PC-9 (cell line): Measurements from ENCODE around the gene VAV3. TPM values are rescaled to one million over a fixed set of nuclear protein-coding genes. Genes with fewer than 3 reads are reported as not detected.

ENCODE experiments used
- BruUV-seq: library from RNA; stranded (reverse); fragments of 400-500 nt; replicated peaks from 2 replicates; lab custom pipeline; 2021; lab: Mats Ljungman, UMichigan
- CTCF ChIA-PET: fragments of 300-600 bp; sonication (Branson Sonifier 250); formaldehyde crosslinking; loops from one replicate; lab custom pipeline; 2022; ENCODE audit warnings: antibody characterized with exemption; lab: Charles Lee
- POLR2A ChIA-PET: fragments of 300-600 bp; sonication (Branson Sonifier 250); formaldehyde crosslinking; loops from one replicate; lab custom pipeline; 2022; ENCODE audit warnings: antibody characterized with exemption; ENCODE audit not compliant: unreplicated experiment; lab: Charles Lee
- DNase-seq, 2 experiments: peaks; one replicate each; pipeline versions ENCODE4 v3.0.0 to v3.0.0-alpha.2; 2015 to 2022; ENCODE audit warnings: mixed read lengths in 1 of 2
- H2AFZ ChIP-seq: fragments of 200-600 bp; sonication (generic); 2 replicates; pipeline ENCODE4 v1.8.1; 2017; ENCODE audit warnings: antibody characterized with exemption
- H3F3A ChIP-seq: fragments of 200-600 bp; sonication (generic); 2 replicates; pipeline ENCODE4 v1.8.1; 2017; ENCODE audit warnings: antibody characterized with exemption, mild to moderate bottlenecking, low read depth; ENCODE audit not compliant: insufficient read depth
- H3K27ac ChIP-seq: fragments of 200-600 bp; sonication (generic); 2 replicates; pipeline ENCODE4 v1.6.1; 2016; ENCODE audit warnings: mixed run types
- H3K27me3 ChIP-seq: fragments of 200-600 bp; sonication (generic); 2 replicates; pipeline ENCODE4 v1.6.1; 2016; ENCODE audit warnings: low read depth, mixed run types; ENCODE audit not compliant: insufficient read depth
- H3K36me3 ChIP-seq: fragments of 200-600 bp; sonication (generic); 2 replicates; pipeline ENCODE4 v1.6.1; 2016; ENCODE audit warnings: low read depth, mixed run types
- H3K4me1 ChIP-seq: fragments of 200-600 bp; sonication (generic); replicated peaks from 2 replicates; pipeline ENCODE4 v1.6.1; 2016; ENCODE audit warnings: mixed run types; ENCODE audit not compliant: insufficient read depth
- H3K4me2 ChIP-seq: fragments of 200-600 bp; sonication (generic); 2 replicates; pipeline ENCODE4 v1.6.1; 2017; ENCODE audit warnings: mixed run types
- H3K4me3 ChIP-seq: fragments of 200-600 bp; sonication (generic); 2 replicates; pipeline ENCODE4 v1.6.1; 2016; ENCODE audit warnings: mixed run types
- H3K79me2 ChIP-seq: fragments of 200-600 bp; sonication (generic); 2 replicates; pipeline ENCODE4 v1.6.1; 2017; ENCODE audit warnings: low read depth, mixed run types
- H3K9me2 ChIP-seq: fragments of 200-600 bp; sonication (generic); 2 replicates; pipeline ENCODE4 v1.8.1; 2017; ENCODE audit warnings: mild to moderate bottlenecking; ENCODE audit not compliant: insufficient read depth
- H3K9me3 ChIP-seq: fragments of 200-600 bp; sonication (generic); 2 replicates; pipeline ENCODE4 v1.8.1; 2016; ENCODE audit warnings: low read depth; ENCODE audit not compliant: insufficient read depth
- H4K20me1 ChIP-seq: fragments of 200-600 bp; sonication (generic); 2 replicates; pipeline ENCODE4 v1.8.1; 2017; ENCODE audit not compliant: insufficient read depth
- CTCF ChIP-seq: fragments of 200-600 bp; sonication (generic); conservative IDR thresholded peaks from 2 replicates; pipeline ENCODE4 v1.6.1; 2017; ENCODE audit warnings: mixed run types, antibody characterized with exemption, mild to moderate bottlenecking, moderate library complexity
- EZH2 ChIP-seq: fragments of 200-600 bp; sonication (generic); IDR thresholded peaks from 2 replicates; pipeline ENCODE4 v1.8.0; 2017; ENCODE audit warnings: antibody characterized with exemption, low read depth
- intact Hi-C: fragments of 100-400 bp; cut with micrococcal nuclease; formaldehyde crosslinking; loops from one replicate; pipeline ENCODE4 v1.10.0; 2022; ENCODE audit not compliant: unreplicated experiment
- total RNA-seq: library from RNA; stranded (reverse); gene quantifications from 2 replicates; pipeline ENCODE4 v1.2.3, GENCODE V29; 2021

Gene VAV3
- total RNA-seq, 1 experiment from 2014 or later, result 1.7 TPM

DNA sequence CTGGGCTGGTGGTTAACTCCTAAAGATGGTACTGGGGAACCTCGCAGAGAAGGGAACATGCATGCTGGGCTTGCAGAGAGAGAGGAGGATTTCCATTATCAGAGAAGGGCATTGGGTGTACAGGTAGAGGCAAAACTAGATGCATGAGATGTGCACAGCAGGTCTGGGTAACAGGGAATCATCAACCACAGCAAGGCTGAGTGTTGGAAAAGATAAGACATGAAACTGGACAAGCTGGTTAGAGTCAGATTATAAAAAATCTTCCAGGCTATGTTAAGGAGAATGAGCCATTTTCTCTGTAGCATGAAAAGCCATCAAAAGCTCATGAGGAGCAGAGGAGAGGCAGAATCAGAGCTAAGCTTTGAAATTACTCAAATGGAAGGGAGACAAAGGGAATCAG lies 147.8 kb downstream of the VAV3 start:
- intact Hi-C loops, result no loop called here
- H3F3A ChIP-seq, result no peaks in the 10 kb centered on the region
- 0 out of 2 replicates have a peak, but pooled peaks cover 3% of the 10 kb centered on the region for H3K4me1 ChIP-seq
- POLR2A ChIA-PET, result no interaction called here
- no peaks in the 10 kb centered on the region for H3K79me2 ChIP-seq
- no peak for TF ChIP-seq CTCF
- no peak for TF ChIP-seq EZH2
- CTCF ChIA-PET, result no interaction called here
- no peak overlapping the region for H3K4me3 ChIP-seq
- no peak overlapping the region for H3K27ac ChIP-seq
- BruUV-seq, result no TSS peak
- H3K9me3 ChIP-seq, result no peaks in the 10 kb centered on the region
- no peak overlapping the region for H3K4me2 ChIP-seq
- no peaks in the 10 kb centered on the region for H4K20me1 ChIP-seq
- 0 out of 2 replicates have a peak overlapping the region, but pooled peaks have one; percentile 2 for H2AFZ ChIP-seq
- H3K27me3 ChIP-seq, result no peaks in the 10 kb centered on the region
- H3K9me2 ChIP-seq, result no peaks in the 10 kb centered on the region
- no peaks in the 10 kb centered on the region for H3K36me3 ChIP-seq
- no peak for DNase-seq

- BruUV-seq, result no TSS peak
- no peaks in the 10 kb centered on the region for H3F3A ChIP-seq
- H3K4me1 ChIP-seq, result no peaks in the 10 kb centered on the region
- H3K27me3 ChIP-seq, result no peaks in the 10 kb centered on the region
- H3K27ac ChIP-seq, result no peak overlapping the region
- no peaks in the 10 kb centered on the region for H4K20me1 ChIP-seq
- no peak for DNase-seq
- H3K4me3 ChIP-seq, result no peak overlapping the region
- no peak overlapping the region for H3K4me2 ChIP-seq
- H3K9me2 ChIP-seq, result no peaks in the 10 kb centered on the region
- no peak for TF ChIP-seq CTCF
- no peak for TF ChIP-seq EZH2
- H3K9me3 ChIP-seq, result 0 out of 2 replicates have a peak, but pooled peaks cover 5% of the 10 kb centered on the region
- no peak overlapping the region; the same call in 1 of the 2 replicates for H2AFZ ChIP-seq
- no peaks in the 10 kb centered on the region for H3K36me3 ChIP-seq
- intact Hi-C loops, result no loop called here
- H3K79me2 ChIP-seq, result no peaks in the 10 kb centered on the region
- POLR2A ChIA-PET, result no interaction called here
- CTCF ChIA-PET, result no interaction called here
Observed at GRCh38 chr1:107810291-107810951, 154.6 kb downstream of the VAV3 start.

- Histone ChIP-seq H3K79me2 (no peaks in the 10 kb centered on the region), H3K4me1 (no peaks in the 10 kb centered on the region), H3K9me3 (0 out of 2 replicates have a peak, but pooled peaks cover 5% of the 10 kb centered on the region), H3K27ac (no peak overlapping the region), H3K27me3 (no peaks in the 10 kb centered on the region), H3K4me3 (no peak overlapping the region), H3F3A (no peaks in the 10 kb centered on the region), H3K9me2 (no peaks in the 10 kb centered on the region), H4K20me1 (no peaks in the 10 kb centered on the region), H3K36me3 (no peaks in the 10 kb centered on the region), H3K4me2 (no peak overlapping the region), H2AFZ (no peak overlapping the region)
- ChIA-PET POLR2A (no interaction called here), CTCF (no interaction called here)
- TF ChIP-seq EZH2 (no peak), CTCF (no peak)
- DNase-seq, result no peak
- no TSS peak for BruUV-seq
- intact Hi-C loops, result no loop called here
Observed at GRCh38 chr1:107807855-107808254, 157.1 kb downstream of the VAV3 start.
